Caki2 (cell line): ENCODE data around the gene SDHAF2. TPM values are rescaled to one million over a fixed set of nuclear protein-coding genes. Genes with fewer than 3 reads are reported as not detected.
"Not testable (repeated sequence)": the region's sequence is repeated elsewhere in the genome, so short reads cannot be mapped to it uniquely, and the experiment has no call there.

Experiments used
- DNase-seq: peaks from one replicate; pipeline ENCODE4 v3.0.0-alpha.2; 2015; ENCODE audit warnings: low read depth
- in situ Hi-C: cut with HindIII; loops from 2 replicates; pipeline ENCODE4 v1.10.0; 2016; ENCODE audit warnings: low sequenced_read_pairs, low pct_unique_long_range_greater_than_20kb, mixed read lengths
- total RNA-seq: library from RNA; depleted of rRNA; stranded (reverse); fragments of >200 nt; shearing (Covaris generic); gene quantifications from 2 replicates; pipeline ENCODE4 v1.2.3, GENCODE V29; 2014; ENCODE audit warnings: low replicate concordance; rRNA removed

Gene SDHAF2
- total RNA-seq: 21.6 and 25.1 TPM in 2 replicates

DNA sequence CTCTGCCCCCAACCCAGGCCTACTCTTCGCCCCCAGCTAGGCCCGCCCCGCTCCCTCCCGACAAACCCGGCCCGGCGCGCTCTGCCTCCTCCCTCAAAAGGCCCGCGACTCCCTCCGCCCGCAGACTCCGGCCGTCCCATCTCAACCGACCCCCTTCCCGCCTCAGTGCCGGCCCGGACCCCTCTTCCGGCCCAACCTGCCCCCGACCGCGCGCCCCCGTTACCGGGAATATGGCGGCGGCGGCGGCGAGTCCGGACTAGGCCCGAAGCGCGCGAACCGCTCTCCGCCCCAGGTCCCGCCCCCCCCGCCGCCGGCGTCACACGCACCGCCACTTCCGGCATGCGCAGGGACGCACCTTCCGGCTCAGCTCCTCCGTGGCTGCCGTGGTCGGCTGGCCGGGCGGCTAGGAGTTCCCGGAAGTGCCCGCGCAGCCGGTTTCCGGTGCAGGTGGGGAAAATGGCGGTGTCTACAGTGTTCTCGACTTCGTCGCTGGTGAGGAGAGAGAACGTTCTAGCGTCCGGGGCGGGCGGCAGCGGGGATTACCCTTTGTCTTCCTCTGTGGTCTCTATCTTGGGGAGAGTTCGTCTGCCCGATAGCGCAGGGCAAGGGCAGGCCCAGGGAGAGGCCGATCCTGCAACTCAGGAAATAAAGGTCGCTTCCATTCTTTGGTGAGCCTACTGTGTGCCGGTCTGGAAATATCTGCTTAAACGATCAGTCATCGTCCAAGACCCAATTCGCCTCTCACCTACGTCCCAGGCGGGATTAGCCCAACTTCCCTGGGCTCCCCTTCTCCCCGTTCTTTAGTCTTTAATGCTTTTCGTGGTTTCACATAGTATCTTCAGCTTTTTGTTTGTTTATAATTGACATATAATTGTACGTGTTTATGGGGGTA is at the start of gene SDHAF2, which contains the start of gene CPSF7:
SDHAF2 (plus strand) TSS at position 434 of the 892 bp plus-strand sequence; CDS start at position 457, 23 bp downstream.
CPSF7 (minus strand) TSS at position 285 of the 892 bp plus-strand sequence. CDS start 740 bp downstream, outside the sequence.
- in situ Hi-C loops: no loop called here
- peak; percentile 83 for DNase-seq

GRCh38 chr11:61380884-61381283 is 49.0 kb upstream of the SDHAF2 start:
- DNase-seq: no peak
- in situ Hi-C loops: no loop called here

DNA sequence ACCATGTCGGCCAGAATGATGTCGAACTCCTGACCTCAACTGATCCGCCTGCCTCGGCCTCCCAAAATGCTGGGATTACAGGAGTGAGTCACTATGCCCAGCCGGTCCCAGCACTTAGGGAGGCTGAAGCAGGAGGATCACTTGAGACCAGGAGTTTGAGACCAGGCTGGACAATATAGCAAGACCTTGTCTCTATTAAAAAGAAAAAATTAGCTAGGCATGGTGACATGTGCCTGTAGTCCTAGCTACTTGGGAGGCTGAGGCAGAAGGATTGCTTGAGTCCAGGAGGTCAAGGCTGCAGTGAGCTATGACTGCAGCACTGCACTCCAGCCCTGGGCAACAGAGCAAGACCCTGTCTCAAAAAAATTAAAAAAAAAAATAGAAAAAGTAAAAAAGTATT is 46.1 kb upstream of the SDHAF2 start:
- DNase-seq, in situ Hi-C loops: not testable (repeated sequence)

DNA sequence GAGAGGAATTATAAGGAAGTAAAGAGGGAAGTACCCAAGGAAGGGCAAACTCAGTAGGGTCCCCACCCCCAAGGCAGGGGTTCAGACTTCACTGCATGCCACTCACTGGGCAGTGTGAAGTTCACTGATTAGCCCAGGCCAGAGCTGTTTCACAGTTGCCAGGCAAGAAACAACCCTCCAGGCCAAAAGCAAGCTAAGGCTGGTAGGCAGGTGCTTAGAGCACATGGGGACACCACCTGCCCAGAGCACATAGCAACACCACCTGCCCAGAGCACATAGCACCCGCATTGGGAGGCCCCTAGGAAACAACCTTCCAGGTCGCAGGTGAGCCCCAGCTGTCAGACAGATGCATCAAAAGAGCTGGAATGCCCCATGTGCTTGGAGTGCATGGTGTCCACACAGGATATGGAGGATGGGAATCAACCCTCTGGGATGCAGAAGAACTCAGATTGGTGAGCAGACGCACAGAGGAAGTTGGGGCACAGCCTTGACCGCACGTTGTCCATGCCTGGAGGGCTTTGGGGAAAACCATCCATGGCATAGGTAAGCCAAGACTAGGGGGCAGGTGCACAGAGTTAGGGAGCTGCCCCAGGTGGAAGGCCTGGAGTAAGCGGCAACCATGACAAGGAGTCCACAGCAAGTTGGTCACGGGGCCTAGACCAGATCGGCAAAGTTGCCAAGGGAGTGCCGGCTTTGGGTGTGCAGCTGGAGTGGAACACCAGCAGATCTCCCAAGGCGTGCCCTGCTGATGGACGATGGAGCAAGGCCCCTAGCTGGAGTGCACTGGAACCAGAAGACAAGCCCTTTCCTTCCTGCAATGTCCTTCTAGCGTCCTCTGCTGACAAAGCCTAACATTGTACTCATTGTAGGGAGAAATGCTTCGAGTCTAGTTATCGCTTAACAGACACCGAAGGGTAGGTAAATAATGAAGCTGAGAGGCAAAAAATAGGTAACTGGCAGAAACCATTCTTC is 45.4 kb upstream of the SDHAF2 start:
- DNase-seq: no peak

DNA sequence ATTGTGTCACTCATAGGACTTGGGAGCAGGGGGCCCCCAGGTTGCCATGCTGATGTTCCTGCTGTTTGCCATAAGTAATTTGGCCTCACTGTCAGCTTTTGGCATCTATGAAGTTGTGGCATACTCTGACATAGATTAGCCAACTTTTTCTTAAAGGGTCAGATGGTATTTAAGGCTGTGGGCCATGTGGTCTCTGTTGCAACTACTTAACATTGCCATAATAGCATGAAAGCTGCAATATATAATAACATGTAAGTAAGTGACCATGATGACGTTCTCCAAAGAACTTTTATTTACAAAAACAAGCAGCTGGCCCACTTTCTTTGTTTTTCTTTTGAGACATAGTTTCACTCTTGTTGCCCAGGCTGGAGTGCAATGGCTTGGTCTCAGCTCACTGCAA is 39.8 kb upstream of the SDHAF2 start:
- DNase-seq: no peak
- in situ Hi-C loops: no loop called here

More for the DNA sequence above, 45.4 kb upstream of the SDHAF2 start:
- in situ Hi-C loops: no loop called here

DNA sequence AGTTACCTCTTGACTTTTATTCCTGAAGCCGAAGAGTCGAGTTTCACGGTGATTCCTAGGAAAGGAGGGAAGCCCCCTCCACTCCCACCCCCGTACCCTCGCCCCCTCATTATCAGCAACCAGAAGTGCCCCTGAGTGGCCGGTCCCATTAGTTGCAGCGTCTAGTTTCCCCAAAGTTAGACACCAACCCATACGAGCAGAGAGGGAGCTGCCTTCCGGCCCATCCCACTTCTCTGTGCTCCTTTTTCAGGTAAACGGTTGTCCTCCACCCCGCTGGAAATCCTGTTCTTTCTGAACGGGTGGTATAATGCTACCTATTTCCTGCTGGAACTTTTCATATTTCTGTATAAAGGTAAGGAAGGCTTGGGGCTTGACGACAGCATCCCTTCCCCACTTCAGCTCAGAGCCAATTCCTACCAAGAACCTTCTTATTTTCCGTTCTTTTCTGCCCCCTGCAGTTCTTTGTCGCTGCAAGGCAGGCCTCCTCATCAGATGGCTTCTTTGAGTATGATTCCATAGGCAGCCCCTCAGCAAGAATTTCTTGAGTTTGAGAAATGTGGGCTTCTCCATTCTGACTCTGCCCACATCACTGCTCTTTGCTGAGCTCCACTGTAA is 36.8 kb upstream of the SDHAF2 start:
- in situ Hi-C loops: no loop called here
- DNase-seq: no peak

DNA sequence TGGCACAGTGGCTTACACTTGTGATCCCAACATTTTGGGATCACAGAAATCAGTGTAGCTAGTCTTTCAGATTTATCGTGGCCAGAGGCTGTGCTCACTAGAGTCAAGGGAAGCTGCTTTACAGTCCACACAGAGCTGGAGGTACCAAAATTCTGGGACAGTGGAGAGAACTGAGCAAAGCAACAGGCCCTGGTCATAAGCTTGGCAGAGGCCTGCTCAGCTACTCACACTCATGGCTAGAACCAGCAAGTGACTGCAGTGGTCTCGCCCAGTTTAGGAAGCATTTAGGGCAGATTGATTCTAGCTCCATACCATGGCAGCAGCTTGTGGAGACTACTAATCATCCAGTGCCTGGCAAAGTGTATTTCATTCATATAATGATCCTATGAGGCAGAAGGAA is 28.8 kb upstream of the SDHAF2 start:
- in situ Hi-C loops: no loop called here
- DNase-seq: no peak

DNA sequence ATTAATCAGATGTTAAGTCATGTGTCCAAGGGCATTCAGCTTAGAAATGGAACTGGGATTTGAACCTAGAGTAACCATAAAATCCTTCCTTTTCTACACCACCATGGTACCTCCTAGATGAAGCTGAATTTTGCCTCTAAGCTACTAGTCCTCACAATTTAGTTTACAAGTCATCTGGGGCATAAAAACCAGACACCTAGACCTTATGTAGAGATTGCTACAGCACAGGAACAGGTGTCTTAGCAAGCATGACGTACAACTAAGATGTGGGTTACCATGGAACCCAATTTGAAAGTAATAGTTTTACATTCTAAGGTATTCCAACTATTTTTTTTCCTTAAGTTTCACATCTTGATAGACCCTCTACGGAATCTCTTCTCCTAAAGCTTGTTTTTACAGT is 28.4 kb upstream of the SDHAF2 start:
- in situ Hi-C loops: no loop called here
- no peak for DNase-seq

DNA sequence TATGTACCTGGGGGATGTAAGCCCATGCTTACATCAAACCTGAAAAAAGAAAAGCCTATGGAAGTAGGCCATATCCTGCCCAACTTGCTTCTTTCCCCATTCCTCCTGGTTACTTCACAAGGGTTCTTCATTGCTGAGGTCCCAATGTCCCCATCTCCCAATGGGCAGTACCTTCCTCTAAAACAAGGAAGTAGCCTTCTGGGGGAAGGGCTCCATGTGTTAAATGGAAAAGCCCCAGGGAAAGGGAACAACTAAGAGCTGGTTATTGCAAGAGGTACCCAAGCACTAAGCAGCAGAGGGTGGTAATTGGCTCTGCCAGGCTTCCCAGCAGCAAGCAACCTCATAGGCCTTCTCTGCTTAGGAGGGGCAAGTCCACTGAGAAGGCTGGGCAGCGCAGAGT is 26.3 kb upstream of the SDHAF2 start:
- in situ Hi-C loops: no loop called here
- no peak for DNase-seq

DNA sequence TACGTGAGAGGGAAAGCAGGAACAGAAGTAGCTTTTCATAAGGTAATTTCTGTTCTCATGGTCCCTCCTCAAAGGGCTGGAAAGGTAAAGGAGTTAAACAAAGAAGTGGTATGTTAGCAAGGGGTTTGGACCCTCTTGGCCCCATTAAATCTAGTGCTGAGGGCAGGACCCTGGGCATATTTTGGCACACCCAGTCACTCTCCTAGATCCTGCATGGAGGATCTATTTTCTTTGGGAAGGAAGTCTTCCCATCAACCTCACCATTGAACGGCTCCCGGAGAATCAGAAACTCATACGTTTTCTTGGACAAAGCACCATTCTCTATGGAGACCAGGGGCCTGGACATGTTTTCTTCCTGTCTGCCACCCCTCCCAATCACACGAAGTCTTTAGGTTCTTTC is 25.8 kb upstream of the SDHAF2 start:
- DNase-seq: no peak
- in situ Hi-C loops: no loop called here

DNA sequence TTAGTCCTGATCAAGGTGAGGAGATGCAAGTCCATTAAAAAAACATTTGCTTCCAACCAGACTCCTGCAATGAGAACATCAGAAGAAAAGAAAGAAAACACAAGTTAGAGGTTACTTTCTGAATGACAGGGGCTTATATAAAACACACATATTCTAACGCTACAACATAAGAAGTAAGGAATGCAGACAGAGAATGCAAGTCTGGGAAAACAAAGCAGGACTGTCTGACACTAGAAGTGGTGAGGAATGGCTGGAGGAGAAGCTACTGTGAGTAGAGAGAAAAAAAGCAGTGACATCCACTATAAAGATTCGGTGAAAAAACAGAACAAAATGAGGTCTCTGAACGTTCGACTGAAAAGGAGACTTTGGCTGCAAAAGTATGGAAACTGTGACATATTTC is 25.3 kb upstream of the SDHAF2 start:
- in situ Hi-C loops: no loop called here
- no peak for DNase-seq

- in situ Hi-C loops: no loop called here
- DNase-seq: no peak
Observed at GRCh38 chr11:61406067-61406466, 23.9 kb upstream of the SDHAF2 start.

GRCh38 chr11:61406991-61407728 is 22.8 kb upstream of the SDHAF2 start:
- DNase-seq: no peak
- in situ Hi-C loops: no loop called here

GRCh38 chr11:61411589-61411988 is 18.3 kb upstream of the SDHAF2 start:
- in situ Hi-C loops: no loop called here
- no peak for DNase-seq

DNA sequence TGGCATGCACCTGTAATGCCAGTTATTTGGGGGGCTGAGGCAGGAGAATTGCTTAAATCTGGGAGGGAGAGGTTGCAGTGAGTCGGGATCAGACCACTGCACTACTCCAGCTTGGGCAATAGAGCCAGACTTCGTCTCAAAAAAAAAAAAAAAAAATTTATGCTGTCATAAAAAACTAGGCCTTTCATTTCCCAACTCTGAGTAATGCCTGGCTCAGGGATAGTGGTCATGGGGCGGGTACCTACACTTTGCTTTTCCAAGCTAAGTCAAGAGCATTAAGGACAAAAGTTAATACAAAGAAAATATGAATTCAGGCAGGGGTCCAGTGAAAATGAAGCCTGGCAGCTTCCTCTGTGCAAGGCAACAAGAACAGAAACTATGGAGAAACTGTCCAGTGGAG is 16.4 kb upstream of the SDHAF2 start:
- in situ Hi-C loops: no loop called here
- DNase-seq: no peak

GRCh38 chr11:61414547-61414946 is 15.4 kb upstream of the SDHAF2 start:
- no peak for DNase-seq
- in situ Hi-C loops: no loop called here

DNA sequence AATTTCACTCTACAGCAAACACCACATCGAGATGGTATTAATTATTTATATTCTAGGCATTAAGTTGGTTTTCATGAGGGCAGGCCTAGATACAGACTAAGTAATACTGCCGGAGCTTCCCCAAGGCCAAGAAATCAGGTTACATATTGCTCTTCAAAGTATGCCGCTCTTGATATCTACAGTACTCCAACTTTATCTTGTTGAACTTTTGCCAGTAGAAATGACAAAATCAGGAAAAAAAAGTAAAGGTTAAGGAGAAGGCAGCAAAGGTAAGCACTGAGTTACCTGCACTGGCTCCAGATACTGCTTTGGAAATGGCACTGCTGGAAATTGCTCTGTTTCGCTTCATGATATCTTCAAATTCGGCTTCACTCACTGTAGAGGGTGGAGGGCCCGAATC is 14.5 kb upstream of the SDHAF2 start:
- in situ Hi-C loops: no loop called here
- no peak for DNase-seq

- no peak for DNase-seq
- in situ Hi-C loops: no loop called here
Observed at GRCh38 chr11:61416941-61417340, 13.0 kb upstream of the SDHAF2 start.
